Kidney capillary endothelial cell (primary cell): ENCODE measurements around the gene GORASP1.
"Not testable (repeated sequence)": the region's sequence is repeated elsewhere in the genome, so short reads cannot be mapped to it uniquely, and the experiment has no call there.

ENCODE experiments used
- DNase-seq: peaks from one replicate; pipeline ENCODE4 v3.0.0-alpha.2; 2018; ENCODE audit warnings: low spot score

The GORASP1 gene

GRCh38 chr3:39065197-39065596 is 42.2 kb downstream of the GORASP1 start:
- peak; percentile 8 for DNase-seq

- DNase-seq, result no peak
Observed at GRCh38 chr3:39064646-39065045, 42.8 kb downstream of the GORASP1 start.

- DNase-seq, result no peak
Observed at GRCh38 chr3:39063143-39063542, 44.3 kb downstream of the GORASP1 start.

GRCh38 chr3:39062180-39062579 is 45.2 kb downstream of the GORASP1 start:
- no peak for DNase-seq

- not testable (repeated sequence) for DNase-seq
Observed at GRCh38 chr3:39061228-39061627, 46.2 kb downstream of the GORASP1 start.

- no peak for DNase-seq
Observed at GRCh38 chr3:39056151-39056550, 51.3 kb downstream of the GORASP1 start.

- DNase-seq, result no peak
Observed at GRCh38 chr3:39053696-39054095, 53.7 kb downstream of the GORASP1 start.

GRCh38 chr3:39052583-39052982 is 54.8 kb downstream of the GORASP1 start:
- DNase-seq, result no peak

GRCh38 chr3:39051649-39052561 is 55.5 kb downstream of the GORASP1 start, which contains the start of the genes SCN11A and WDR48:
TSS of gene SCN11A (minus strand) at chr3:39051944. CDS start at chr3:38950362, 101,582 bp downstream.
TSS of gene WDR48 (plus strand) at chr3:39052016. CDS start at chr3:39052026, 10 bp downstream.
- DNase-seq, result peak; percentile 91

GRCh38 chr3:39050029-39050428 is 57.4 kb downstream of the GORASP1 start:
- DNase-seq, result no peak
